Suprapubic skin (tissue), 4 donors: Measurements from ENCODE around the gene SPATS2. TPM values are rescaled to one million over a fixed set of nuclear protein-coding genes. Genes with fewer than 3 reads are reported as not detected.

ENCODE experiments used
- DNase-seq, 2 donors: peaks; one replicate each; pipeline ENCODE4 v3.0.0-alpha.2; 2019; ENCODE audit warnings: low spot score in 2 of 2
- H3K27ac ChIP-seq: fragments of 200-600 bp; sonication (generic); one replicate; pipeline ENCODE4 v1.5.1; 2019
- H3K27me3 ChIP-seq: fragments of 200-600 bp; sonication (generic); one replicate; pipeline ENCODE4 v1.5.1; 2019
- H3K36me3 ChIP-seq: fragments of 200-600 bp; sonication (generic); one replicate; pipeline ENCODE4 v1.5.1; 2019
- H3K4me1 ChIP-seq: fragments of 200-600 bp; sonication (generic); one replicate; pipeline ENCODE4 v1.5.1; 2019
- H3K4me3 ChIP-seq: fragments of 200-600 bp; sonication (generic); one replicate; pipeline ENCODE4 v1.5.1; 2019; ENCODE audit warnings: mild to moderate bottlenecking
- H3K9me3 ChIP-seq: fragments of 200-600 bp; sonication (generic); one replicate; pipeline ENCODE4 v1.5.1; 2019
- EP300 ChIP-seq: sonication (generic); formaldehyde crosslinking; IDR thresholded peaks from one replicate; pipeline ENCODE4 v1.6.1; 2017; ENCODE audit warnings: antibody characterized with exemption
- POLR2A ChIP-seq, 2 donors: fragments of 450-650 bp; IDR thresholded peaks; one replicate each; pipeline ENCODE4 v1.6.1; 2017; ENCODE audit warnings: antibody characterized with exemption in 2 of 2, mild to moderate bottlenecking in 2 of 2, moderate library complexity in 2 of 2
- POLR2AphosphoS5 ChIP-seq, 3 donors: sonication (generic); formaldehyde crosslinking; IDR thresholded peaks; one replicate each; pipeline ENCODE4 v1.6.1; 2017; ENCODE audit warnings: antibody characterized with exemption in 3 of 3
- WGBS: methylation state at CpG from one replicate; pipeline ENCODE4 v1.1.5; 2018; 5-methylcytosine and 5-hydroxymethylcytosine counted together
- total RNA-seq, 4 donors: library from RNA; depleted of rRNA; stranded (reverse); fragments of >200 nt; gene quantifications; one replicate each; pipeline ENCODE4 v1.1.0, GENCODE V29; 2016
- TF ChIP-seq, protein P1 (sequence below), 2 donors: fragments of 200-600 bp in 1 of 2; fragments of 450-650 bp in 1 of 2; sonication (generic) in 1 of 2; IDR thresholded peaks; one replicate each; pipeline ENCODE4 v1.5.1; 2016 to 2019; ENCODE audit warnings: antibody characterized with exemption in 2 of 2, mild to moderate bottlenecking in 1 of 2, moderate library complexity in 1 of 2

Gene SPATS2
- total RNA-seq, 4 donors from 2014 or later = 22.7 to 42.6 (median 27.2) TPM

DNA sequence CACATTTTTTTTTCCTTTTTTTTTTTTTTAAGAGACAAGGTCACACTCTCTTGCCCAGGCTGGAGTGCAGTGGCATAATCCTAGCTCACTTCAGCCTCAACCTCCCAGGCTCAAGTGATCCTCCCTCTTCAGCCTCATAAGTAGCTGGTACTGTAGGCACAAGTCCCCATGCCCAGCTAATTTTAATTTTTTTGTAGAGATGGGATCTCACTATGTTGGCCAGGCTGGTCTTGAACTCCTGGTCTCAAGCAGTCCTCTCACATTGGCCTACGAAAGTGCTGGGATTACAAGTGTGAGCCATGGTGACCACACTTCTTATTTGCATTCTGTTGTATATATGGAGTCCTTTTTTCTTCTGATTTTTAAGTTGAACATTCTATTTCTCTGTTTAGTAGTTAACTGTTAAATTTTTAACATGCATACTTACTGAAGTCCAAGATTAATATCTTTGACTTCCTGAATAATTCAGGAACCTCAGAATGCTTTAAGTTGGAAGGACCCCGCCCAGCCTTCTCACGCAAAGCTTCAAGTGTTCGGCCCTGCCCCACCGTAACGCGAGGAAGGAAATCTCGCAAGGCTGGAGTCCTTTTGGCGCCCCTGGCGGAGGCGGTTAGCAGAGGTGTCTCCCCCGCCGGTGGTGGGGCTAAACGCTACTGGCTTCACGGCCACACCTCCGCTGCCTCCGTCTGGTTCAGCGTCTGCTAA lies 21.6 kb downstream of the SPATS2 start:
- Histone ChIP-seq H3K9me3 (no peaks in the 10 kb centered on the region), H3K4me1 (no peaks in the 10 kb centered on the region), H3K36me3 (no peaks in the 10 kb centered on the region), H3K4me3 (no peak overlapping the region), H3K27me3 (no peaks in the 10 kb centered on the region), H3K27ac (no peak overlapping the region)
- 81% methylated on average over 18 of the region's 18 CpGs for WGBS
- DNase-seq = peak in 1 of 2 donors; percentile 66
- TF ChIP-seq POLR2AphosphoS5 (IDR thresholded peaks at IDR 0.05) (no peak), EP300 (no peak), POLR2A (IDR thresholded peaks at IDR 0.05) (no peak)
- TF ChIP-seq, protein P1, sequence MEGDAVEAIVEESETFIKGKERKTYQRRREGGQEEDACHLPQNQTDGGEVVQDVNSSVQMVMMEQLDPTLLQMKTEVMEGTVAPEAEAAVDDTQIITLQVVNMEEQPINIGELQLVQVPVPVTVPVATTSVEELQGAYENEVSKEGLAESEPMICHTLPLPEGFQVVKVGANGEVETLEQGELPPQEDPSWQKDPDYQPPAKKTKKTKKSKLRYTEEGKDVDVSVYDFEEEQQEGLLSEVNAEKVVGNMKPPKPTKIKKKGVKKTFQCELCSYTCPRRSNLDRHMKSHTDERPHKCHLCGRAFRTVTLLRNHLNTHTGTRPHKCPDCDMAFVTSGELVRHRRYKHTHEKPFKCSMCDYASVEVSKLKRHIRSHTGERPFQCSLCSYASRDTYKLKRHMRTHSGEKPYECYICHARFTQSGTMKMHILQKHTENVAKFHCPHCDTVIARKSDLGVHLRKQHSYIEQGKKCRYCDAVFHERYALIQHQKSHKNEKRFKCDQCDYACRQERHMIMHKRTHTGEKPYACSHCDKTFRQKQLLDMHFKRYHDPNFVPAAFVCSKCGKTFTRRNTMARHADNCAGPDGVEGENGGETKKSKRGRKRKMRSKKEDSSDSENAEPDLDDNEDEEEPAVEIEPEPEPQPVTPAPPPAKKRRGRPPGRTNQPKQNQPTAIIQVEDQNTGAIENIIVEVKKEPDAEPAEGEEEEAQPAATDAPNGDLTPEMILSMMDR (IDR thresholded peaks at IDR 0.05) = no peak

DNA sequence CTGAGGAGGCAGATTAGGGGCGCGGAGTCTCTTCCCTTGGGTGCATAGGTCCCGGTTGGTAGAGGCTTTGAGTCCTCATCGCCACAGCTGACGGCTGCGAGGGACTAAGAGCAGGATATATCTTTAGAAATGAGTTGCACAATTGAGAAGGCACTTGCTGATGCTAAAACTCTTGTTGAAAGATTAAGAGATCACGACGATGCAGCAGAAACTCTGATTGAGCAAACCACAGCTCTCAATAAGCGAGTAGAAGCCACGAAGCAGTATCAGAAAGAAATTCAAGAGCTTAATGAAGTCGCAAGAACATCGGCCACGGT lies 22.1 kb downstream of the SPATS2 start:
- H3K36me3 ChIP-seq = no peaks in the 10 kb centered on the region
- 86% methylated on average over 13 of the region's 13 CpGs for WGBS
- TF ChIP-seq POLR2AphosphoS5 (IDR thresholded peaks at IDR 0.05) = no peak
- TF ChIP-seq, protein P1 (IDR thresholded peaks at IDR 0.05) = no peak
- TF ChIP-seq EP300 = no peak
- no peak for TF ChIP-seq POLR2A (IDR thresholded peaks at IDR 0.05)

DNA sequence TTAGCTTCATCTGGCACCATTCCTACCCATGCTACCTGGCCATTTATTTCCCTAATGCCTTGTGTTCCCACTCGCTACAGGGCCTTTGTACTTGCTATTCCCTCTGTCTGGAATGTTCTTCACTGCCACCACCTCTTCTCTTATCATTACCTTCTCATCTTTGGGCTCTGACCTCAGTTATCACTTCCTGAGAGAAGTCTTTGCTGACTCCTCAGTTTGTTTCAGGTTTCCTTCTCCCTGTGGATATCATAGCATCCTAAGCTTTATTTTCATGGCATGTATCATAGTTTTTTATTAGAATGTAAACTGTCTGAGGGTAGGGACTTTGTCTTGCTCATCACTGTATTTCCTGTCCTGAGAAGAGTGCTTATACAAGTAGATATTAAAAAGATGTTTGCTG lies 29.7 kb downstream of the SPATS2 start:
- no peak overlapping the region for H3K4me3 ChIP-seq
- H3K27ac ChIP-seq = no peak overlapping the region
- 93% methylated on average over 1 of the region's 1 CpG for WGBS
- no peaks in the 10 kb centered on the region for H3K36me3 ChIP-seq
- no peak for TF ChIP-seq EP300
- TF ChIP-seq, protein P1 (IDR thresholded peaks at IDR 0.05) = no peak
- no peak for TF ChIP-seq POLR2A (IDR thresholded peaks at IDR 0.05)
- no peak for TF ChIP-seq POLR2AphosphoS5 (IDR thresholded peaks at IDR 0.05)
- H3K4me1 ChIP-seq = peaks cover 2% of the 10 kb centered on the region
- H3K9me3 ChIP-seq = no peaks in the 10 kb centered on the region
- no peak for DNase-seq
- H3K27me3 ChIP-seq = no peaks in the 10 kb centered on the region

More for the DNA sequence above, 22.1 kb downstream of the SPATS2 start:
- no peak for DNase-seq
- Histone ChIP-seq H3K27ac (no peak overlapping the region), H3K27me3 (no peaks in the 10 kb centered on the region), H3K4me3 (no peak overlapping the region), H3K9me3 (no peaks in the 10 kb centered on the region), H3K4me1 (no peaks in the 10 kb centered on the region)

DNA sequence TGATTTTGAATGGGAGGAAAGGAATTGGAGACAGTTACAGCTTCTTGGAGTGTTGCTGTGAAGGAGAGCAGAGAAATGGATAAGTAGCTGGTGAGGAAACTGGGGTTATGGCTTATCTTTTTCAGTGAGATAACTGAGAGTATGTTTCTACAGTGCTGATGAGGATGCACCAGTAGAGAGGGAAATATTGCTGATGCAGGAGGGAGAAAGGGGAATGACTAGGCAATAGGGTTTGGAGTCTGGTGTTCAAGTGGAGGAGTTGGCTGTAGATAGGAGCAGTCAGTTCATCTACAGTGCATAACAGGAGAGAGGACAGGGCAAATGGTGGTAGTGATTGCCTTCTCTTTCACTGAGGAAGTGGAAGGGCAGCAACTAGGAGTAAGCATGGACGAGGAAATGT lies 33.0 kb downstream of the SPATS2 start:
- DNase-seq = no peak
- H3K27ac ChIP-seq = no peak overlapping the region
- peaks cover 16% of the 10 kb centered on the region for H3K4me1 ChIP-seq
- H3K9me3 ChIP-seq = no peaks in the 10 kb centered on the region
- 80% methylated on average over 1 of the region's 1 CpG for WGBS
- H3K27me3 ChIP-seq = no peaks in the 10 kb centered on the region
- no peaks in the 10 kb centered on the region for H3K36me3 ChIP-seq
- TF ChIP-seq POLR2A (IDR thresholded peaks at IDR 0.05) (no peak), EP300 (no peak), POLR2AphosphoS5 (IDR thresholded peaks at IDR 0.05) (no peak)
- TF ChIP-seq, protein P1 (IDR thresholded peaks at IDR 0.05) = no peak
- H3K4me3 ChIP-seq = no peak overlapping the region

DNA sequence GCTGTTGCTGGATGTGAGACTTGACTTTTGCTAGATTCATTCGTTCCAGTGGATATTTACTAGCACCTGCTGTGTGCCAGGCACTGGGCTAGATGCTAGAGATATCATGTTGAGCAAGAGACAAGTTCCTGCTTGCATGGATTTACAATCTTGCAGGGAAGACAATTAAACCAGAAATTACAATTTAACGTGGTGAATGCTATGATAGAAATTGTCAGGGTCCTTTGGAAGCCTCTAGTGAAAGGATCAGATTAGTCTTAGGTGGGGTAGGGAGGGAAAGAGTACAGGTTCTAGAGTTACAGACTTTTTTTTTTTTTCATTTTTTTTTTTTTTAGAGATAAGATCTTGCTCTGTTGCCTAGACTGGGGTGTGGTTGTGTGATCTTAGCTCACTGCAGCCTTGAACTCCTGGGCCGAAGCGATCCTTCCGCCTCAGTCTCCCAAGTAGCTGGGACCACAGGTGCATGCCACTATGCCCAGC lies 36.7 kb downstream of the SPATS2 start:
- H3K27me3 ChIP-seq = no peaks in the 10 kb centered on the region
- no peak for DNase-seq
- no peak for TF ChIP-seq POLR2A (IDR thresholded peaks at IDR 0.05)
- no peak for TF ChIP-seq POLR2AphosphoS5 (IDR thresholded peaks at IDR 0.05)
- TF ChIP-seq EP300 = no peak
- TF ChIP-seq, protein P1 (IDR thresholded peaks at IDR 0.05) = no peak
- H3K27ac ChIP-seq = peak overlapping the region; percentile 5
- H3K9me3 ChIP-seq = no peaks in the 10 kb centered on the region
- peaks cover 16% of the 10 kb centered on the region for H3K4me1 ChIP-seq
- 46% methylated on average over 5 of the region's 5 CpGs for whole genome bisulfite sequencing
- no peaks in the 10 kb centered on the region for H3K36me3 ChIP-seq
- no peak overlapping the region for H3K4me3 ChIP-seq
